ENCODE measurements around the gene LRRFIP2. TPM values are rescaled to one million over a fixed set of nuclear protein-coding genes. Genes with fewer than 3 reads are reported as not detected.
"Not testable (repeated sequence)": the region's sequence is repeated elsewhere in the genome, so short reads cannot be mapped to it uniquely, and the experiment has no call there.

The LRRFIP2 gene
- total RNA-seq, 1 experiment from 2014 or later: 40.2 TPM

DNA sequence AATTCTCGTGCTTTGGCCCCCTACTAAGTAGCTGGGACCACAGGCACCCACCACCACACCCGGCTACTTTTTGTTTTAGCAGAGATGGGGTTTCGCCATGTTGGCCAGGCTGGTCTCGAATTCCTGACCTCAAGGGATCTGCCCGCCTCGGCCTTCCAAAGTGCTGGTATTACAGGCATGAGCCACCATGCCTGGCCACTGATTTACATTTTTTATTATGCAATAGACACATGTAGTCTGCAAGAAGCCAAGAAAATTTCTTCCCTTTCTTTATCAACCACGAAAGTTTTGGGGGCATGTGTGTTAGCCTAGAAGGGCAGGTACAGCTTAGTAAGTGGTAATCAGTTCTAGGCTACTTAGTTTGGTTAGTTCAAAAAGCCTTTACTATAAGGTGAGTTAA lies 51.1 kb downstream of the LRRFIP2 start:
- TF ChIP-seq, protein P1, sequence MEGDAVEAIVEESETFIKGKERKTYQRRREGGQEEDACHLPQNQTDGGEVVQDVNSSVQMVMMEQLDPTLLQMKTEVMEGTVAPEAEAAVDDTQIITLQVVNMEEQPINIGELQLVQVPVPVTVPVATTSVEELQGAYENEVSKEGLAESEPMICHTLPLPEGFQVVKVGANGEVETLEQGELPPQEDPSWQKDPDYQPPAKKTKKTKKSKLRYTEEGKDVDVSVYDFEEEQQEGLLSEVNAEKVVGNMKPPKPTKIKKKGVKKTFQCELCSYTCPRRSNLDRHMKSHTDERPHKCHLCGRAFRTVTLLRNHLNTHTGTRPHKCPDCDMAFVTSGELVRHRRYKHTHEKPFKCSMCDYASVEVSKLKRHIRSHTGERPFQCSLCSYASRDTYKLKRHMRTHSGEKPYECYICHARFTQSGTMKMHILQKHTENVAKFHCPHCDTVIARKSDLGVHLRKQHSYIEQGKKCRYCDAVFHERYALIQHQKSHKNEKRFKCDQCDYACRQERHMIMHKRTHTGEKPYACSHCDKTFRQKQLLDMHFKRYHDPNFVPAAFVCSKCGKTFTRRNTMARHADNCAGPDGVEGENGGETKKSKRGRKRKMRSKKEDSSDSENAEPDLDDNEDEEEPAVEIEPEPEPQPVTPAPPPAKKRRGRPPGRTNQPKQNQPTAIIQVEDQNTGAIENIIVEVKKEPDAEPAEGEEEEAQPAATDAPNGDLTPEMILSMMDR (conservative IDR thresholded peaks at IDR 0.05; ENCODE audit: low read depth, low read length): no peak
- TF ChIP-seq EZH2 (IDR thresholded peaks at IDR 0.05; ENCODE audit: borderline replicate concordance, low read depth, low read length, poor library complexity, severe bottlenecking): no peak
- no peak for DNase-seq (ENCODE audit: low spot score)
- POLR2A ChIA-PET (ENCODE audit: low non-redundant PET): interaction anchor here (0.6 kb wide), 1 partner anchor 23 kb away, joined by 3 read pairs; no protein-coding TSS in a partner anchor
- Histone ChIP-seq H3K4me3 (ENCODE audit: low read depth, low read length, poor library complexity, severe bottlenecking) (no peak overlapping the region), H3K27ac (ENCODE audit: low read depth, low read length, poor library complexity, severe bottlenecking) (no peak overlapping the region), H3K4me1 (ENCODE audit: insufficient read depth, low read length, poor library complexity, severe bottlenecking) (peaks cover 3% of the 10 kb centered on the region), H3K36me3 (ENCODE audit: insufficient read depth, low read length, poor library complexity, severe bottlenecking) (no peaks in the 10 kb centered on the region), H3K27me3 (replicated peaks; ENCODE audit: insufficient read depth, low read depth, low read length, poor library complexity) (no peaks in the 10 kb centered on the region), H3K9me3 (ENCODE audit: low read depth, low read length, poor library complexity, severe bottlenecking) (no peaks in the 10 kb centered on the region)
- CTCF ChIA-PET: no interaction called here
- intact Hi-C loops (cut with micrococcal nuclease; ENCODE audit: unreplicated experiment): no loop called here
- BruUV-seq (replicated peaks): no TSS peak

DNA sequence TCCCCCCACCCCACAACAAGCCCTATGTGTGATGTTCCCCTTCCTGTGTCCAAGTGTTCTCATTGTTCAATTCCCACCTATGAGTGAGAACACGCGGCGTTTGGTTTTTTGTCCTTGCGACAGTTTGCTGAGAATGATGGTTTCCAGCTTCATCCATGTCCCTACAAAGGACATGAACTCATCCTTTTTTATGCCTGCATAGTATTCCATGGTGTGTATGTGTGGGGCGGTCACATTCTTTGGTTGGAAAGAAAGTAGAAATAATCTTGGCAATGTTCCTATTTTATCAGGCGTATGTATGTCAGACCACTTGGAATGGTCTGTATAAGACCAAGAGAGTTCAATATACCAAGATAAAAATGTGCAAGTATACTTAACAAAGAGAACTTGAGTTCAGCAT lies 52.3 kb downstream of the LRRFIP2 start:
- H3K4me3 ChIP-seq (ENCODE audit: low read depth, low read length, poor library complexity, severe bottlenecking); H3K4me1 ChIP-seq (ENCODE audit: insufficient read depth, low read length, poor library complexity, severe bottlenecking); H3K27ac ChIP-seq (ENCODE audit: low read depth, low read length, poor library complexity, severe bottlenecking); POLR2A ChIA-PET (ENCODE audit: low non-redundant PET); BruUV-seq (replicated peaks); H3K27me3 ChIP-seq (replicated peaks; ENCODE audit: insufficient read depth, low read depth, low read length, poor library complexity); H3K36me3 ChIP-seq (ENCODE audit: insufficient read depth, low read length, poor library complexity, severe bottlenecking); H3K9me3 ChIP-seq (ENCODE audit: low read depth, low read length, poor library complexity, severe bottlenecking); intact Hi-C loops (cut with micrococcal nuclease; ENCODE audit: unreplicated experiment); CTCF ChIA-PET; DNase-seq (ENCODE audit: low spot score): not testable (repeated sequence)

GRCh38 chr3:37118163-37118562 lies 56.2 kb downstream of the LRRFIP2 start:
- Histone ChIP-seq H3K9me3 (ENCODE audit: low read depth, low read length, poor library complexity, severe bottlenecking) (no peaks in the 10 kb centered on the region), H3K27me3 (replicated peaks; ENCODE audit: insufficient read depth, low read depth, low read length, poor library complexity) (no peaks in the 10 kb centered on the region), H3K4me3 (ENCODE audit: low read depth, low read length, poor library complexity, severe bottlenecking) (no peak overlapping the region), H3K4me1 (ENCODE audit: insufficient read depth, low read length, poor library complexity, severe bottlenecking) (no peaks in the 10 kb centered on the region), H3K27ac (ENCODE audit: low read depth, low read length, poor library complexity, severe bottlenecking) (no peak overlapping the region), H3K36me3 (ENCODE audit: insufficient read depth, low read length, poor library complexity, severe bottlenecking) (no peaks in the 10 kb centered on the region)
- no peak for TF ChIP-seq EZH2 (IDR thresholded peaks at IDR 0.05; ENCODE audit: borderline replicate concordance, low read depth, low read length, poor library complexity, severe bottlenecking)
- TF ChIP-seq, protein P1 (conservative IDR thresholded peaks at IDR 0.05; ENCODE audit: low read depth, low read length): no peak
- intact Hi-C loops (cut with micrococcal nuclease; ENCODE audit: unreplicated experiment): no loop called here
- ChIA-PET CTCF (no interaction called here), POLR2A (ENCODE audit: low non-redundant PET) (no interaction called here)
- BruUV-seq (replicated peaks): no TSS peak
- no peak for DNase-seq (ENCODE audit: low spot score)

DNA sequence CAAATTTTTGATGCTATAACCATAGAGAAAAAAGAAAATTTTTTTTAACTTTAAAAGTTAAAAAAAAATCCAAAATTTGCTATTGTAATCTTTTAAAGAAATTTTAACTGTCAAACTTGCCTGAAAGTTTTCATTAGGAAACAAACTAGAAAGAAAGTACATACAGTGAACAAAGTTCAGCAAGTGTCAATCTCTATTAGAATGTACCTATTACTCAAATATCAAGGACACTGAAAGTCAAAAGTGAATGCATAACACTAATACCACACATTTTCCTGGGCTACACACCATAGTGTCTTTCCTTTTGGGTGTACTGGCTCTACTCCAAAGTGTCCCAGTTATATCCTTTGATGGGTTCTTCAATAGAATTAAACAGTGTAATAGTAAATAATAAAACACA lies 56.8 kb downstream of the LRRFIP2 start:
- H3K27me3 ChIP-seq (replicated peaks; ENCODE audit: insufficient read depth, low read depth, low read length, poor library complexity): no peaks in the 10 kb centered on the region
- no peak overlapping the region for H3K27ac ChIP-seq (ENCODE audit: low read depth, low read length, poor library complexity, severe bottlenecking)
- TF ChIP-seq, protein P1 (conservative IDR thresholded peaks at IDR 0.05; ENCODE audit: low read depth, low read length): no peak
- TF ChIP-seq EZH2 (IDR thresholded peaks at IDR 0.05; ENCODE audit: borderline replicate concordance, low read depth, low read length, poor library complexity, severe bottlenecking): no peak
- H3K9me3 ChIP-seq (ENCODE audit: low read depth, low read length, poor library complexity, severe bottlenecking): no peaks in the 10 kb centered on the region
- H3K4me3 ChIP-seq (ENCODE audit: low read depth, low read length, poor library complexity, severe bottlenecking): no peak overlapping the region
- H3K36me3 ChIP-seq (ENCODE audit: insufficient read depth, low read length, poor library complexity, severe bottlenecking): no peaks in the 10 kb centered on the region
- no TSS peak for BruUV-seq (replicated peaks)
- ChIA-PET POLR2A (ENCODE audit: low non-redundant PET) (no interaction called here), CTCF (no interaction called here)
- no peaks in the 10 kb centered on the region for H3K4me1 ChIP-seq (ENCODE audit: insufficient read depth, low read length, poor library complexity, severe bottlenecking)
- no peak for DNase-seq (ENCODE audit: low spot score)
- intact Hi-C loops (cut with micrococcal nuclease; ENCODE audit: unreplicated experiment): no loop called here
